Left ventricle myocardium inferior (tissue), 1 donor: Measurements from ENCODE around the gene SNX27. TPM values are rescaled to one million over a fixed set of nuclear protein-coding genes. Genes with fewer than 3 reads are reported as not detected.

Experiments
- DNase-seq: peaks from one replicate; pipeline ENCODE4 v3.0.0-alpha.2; 2020
- H3K27ac ChIP-seq: fragments of 200-600 bp; replicated peaks from 2 replicates; pipeline ENCODE4 v1.8.0; 2021
- H3K27me3 ChIP-seq: fragments of 200-600 bp; 2 replicates; pipeline ENCODE4 v1.8.0; 2021; ENCODE audit warnings: low read depth
- H3K36me3 ChIP-seq: fragments of 200-600 bp; 2 replicates; pipeline ENCODE4 v1.8.0; 2021
- H3K4me1 ChIP-seq: fragments of 200-600 bp; 2 replicates; pipeline ENCODE4 v1.8.0; 2021
- H3K4me3 ChIP-seq: fragments of 200-600 bp; 2 replicates; pipeline ENCODE4 v1.8.0; 2021; ENCODE audit warnings: mild to moderate bottlenecking, moderate library complexity
- H3K9me3 ChIP-seq: fragments of 200-600 bp; replicated peaks from 2 replicates; pipeline ENCODE4 v1.8.0; 2021
- CTCF ChIP-seq: fragments of 200-600 bp; IDR thresholded peaks from 2 replicates; pipeline ENCODE4 v1.8.0; 2021; ENCODE audit warnings: antibody characterized with exemption, mild to moderate bottlenecking, borderline replicate concordance
- intact Hi-C: fragments of 100-400 bp; cut with micrococcal nuclease; formaldehyde crosslinking; loops from one replicate; pipeline ENCODE4 v1.11.0; 2022
- total RNA-seq: library from RNA; stranded (reverse); fragmentation: NEBNext Ultra II Directional; extraction: Animal tissue kit (Norgen Biotek cat#: 25700); gene quantifications from one replicate; pipeline ENCODE4 v1.2.1, GENCODE V29; 2021
- donor health status: DM: no; HTN: yes; CAD: no; lungs with severe emphysema.

The SNX27 gene
- total RNA-seq, 1 donor from 2014 or later: 31.8 TPM

GRCh38 chr1:151619489-151620093 is 7.7 kb downstream of the SNX27 start:
- intact Hi-C loops: no loop called here
- Histone ChIP-seq H3K4me3 (no peak overlapping the region), H3K27ac (peak overlapping the region; percentile 56), H3K36me3 (no peaks in the 10 kb centered on the region), H3K27me3 (no peaks in the 10 kb centered on the region), H3K9me3 (no peaks in the 10 kb centered on the region), H3K4me1 (peaks cover 42% of the 10 kb centered on the region)
- DNase-seq: no peak
- TF ChIP-seq CTCF: no peak

GRCh38 chr1:151620286-151620685 is 8.4 kb downstream of the SNX27 start:
- intact Hi-C loops: no loop called here
- H3K4me3 ChIP-seq: no peak overlapping the region
- H3K4me1 ChIP-seq: peaks cover 37% of the 10 kb centered on the region

DNA sequence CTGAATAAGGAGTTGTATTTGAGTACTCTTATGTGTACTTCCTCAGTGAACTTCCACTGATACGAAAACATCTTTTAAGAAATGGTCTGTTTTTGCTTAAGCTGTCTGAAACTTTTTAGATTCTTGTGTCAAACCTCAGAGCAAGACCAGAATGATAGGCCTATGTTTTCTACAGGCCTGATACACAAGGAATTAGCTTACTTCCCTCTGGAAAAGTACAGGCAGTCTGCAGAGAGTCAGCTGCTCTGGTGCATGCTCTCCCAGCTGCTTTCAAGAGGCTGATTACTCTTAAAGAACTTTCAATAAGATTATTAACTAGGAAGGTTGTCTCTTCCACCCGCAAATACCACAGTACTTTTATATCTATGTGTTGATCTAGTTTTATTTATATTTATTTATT is 9.5 kb downstream of the SNX27 start:
- Histone ChIP-seq H3K4me3 (no peak overlapping the region), H3K36me3 (no peaks in the 10 kb centered on the region), H3K27ac (peak overlapping the region; percentile 56), H3K27me3 (no peaks in the 10 kb centered on the region), H3K9me3 (no peaks in the 10 kb centered on the region), H3K4me1 (peaks cover 34% of the 10 kb centered on the region)
- TF ChIP-seq CTCF: no peak
- no peak for DNase-seq
- intact Hi-C loops: no loop called here

More at GRCh38 chr1:151620286-151620685, 8.4 kb downstream of the SNX27 start:
- Histone ChIP-seq H3K27me3 (no peaks in the 10 kb centered on the region), H3K36me3 (no peaks in the 10 kb centered on the region), H3K27ac (peak overlapping the region; percentile 56), H3K9me3 (no peaks in the 10 kb centered on the region)
- TF ChIP-seq CTCF: no peak
- no peak for DNase-seq

DNA sequence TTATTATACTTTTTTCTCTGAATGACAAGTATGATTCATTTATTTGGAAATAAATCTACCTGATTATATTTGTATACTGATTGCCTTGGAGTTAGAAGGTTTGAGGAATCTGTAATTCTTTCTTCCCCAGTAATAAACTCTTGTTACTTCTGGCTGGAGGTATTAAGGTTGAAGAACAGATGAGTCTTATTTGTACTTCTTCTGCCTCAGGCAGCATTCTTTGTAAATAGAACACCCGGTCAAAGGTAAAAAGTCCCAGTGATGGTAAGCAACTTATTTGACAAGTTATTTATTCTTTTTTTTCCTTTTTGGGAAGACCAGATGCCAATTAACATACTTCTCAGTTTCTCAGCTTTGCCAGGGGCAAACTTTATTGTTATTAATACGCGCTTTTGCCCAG is 12.9 kb downstream of the SNX27 start:
- Histone ChIP-seq H3K27ac (no peak overlapping the region), H3K36me3 (peaks cover 9% of the 10 kb centered on the region), H3K4me1 (peaks cover 25% of the 10 kb centered on the region), H3K27me3 (no peaks in the 10 kb centered on the region), H3K4me3 (no peak overlapping the region), H3K9me3 (no peaks in the 10 kb centered on the region)
- intact Hi-C loops: no loop called here
- no peak for DNase-seq
- no peak for TF ChIP-seq CTCF

GRCh38 chr1:151626740-151627334 is 15.0 kb downstream of the SNX27 start:
- peaks cover 9% of the 10 kb centered on the region for H3K36me3 ChIP-seq
- H3K9me3 ChIP-seq: no peaks in the 10 kb centered on the region
- no peak for TF ChIP-seq CTCF
- H3K27me3 ChIP-seq: no peaks in the 10 kb centered on the region
- peaks cover 5% of the 10 kb centered on the region for H3K4me1 ChIP-seq
- H3K4me3 ChIP-seq: no peak overlapping the region
- H3K27ac ChIP-seq: no peak overlapping the region
- no peak for DNase-seq
- intact Hi-C loops: no loop called here
